Amygdala (tissue), 56 donors: ENCODE measurements around the gene NECAB2.

ENCODE experiments used
- DNase-seq, 56 donors: peaks; one replicate each; lab custom pipeline; 2025; lab: John Stamatoyannopoulos, UW

NECAB2 gene

GRCh38 chr16:83967838-83968305, at the start of gene NECAB2:
NECAB2 (plus strand) TSS chr16:83968244; CDS start chr16:83968649, 405 bp downstream.
- peak in 21 of 56 donors; percentile 9 to 66 (median 37) for DNase-seq

GRCh38 chr16:83920894-83921491, 47.1 kb upstream of the NECAB2 start:
- no peak for DNase-seq

DNA sequence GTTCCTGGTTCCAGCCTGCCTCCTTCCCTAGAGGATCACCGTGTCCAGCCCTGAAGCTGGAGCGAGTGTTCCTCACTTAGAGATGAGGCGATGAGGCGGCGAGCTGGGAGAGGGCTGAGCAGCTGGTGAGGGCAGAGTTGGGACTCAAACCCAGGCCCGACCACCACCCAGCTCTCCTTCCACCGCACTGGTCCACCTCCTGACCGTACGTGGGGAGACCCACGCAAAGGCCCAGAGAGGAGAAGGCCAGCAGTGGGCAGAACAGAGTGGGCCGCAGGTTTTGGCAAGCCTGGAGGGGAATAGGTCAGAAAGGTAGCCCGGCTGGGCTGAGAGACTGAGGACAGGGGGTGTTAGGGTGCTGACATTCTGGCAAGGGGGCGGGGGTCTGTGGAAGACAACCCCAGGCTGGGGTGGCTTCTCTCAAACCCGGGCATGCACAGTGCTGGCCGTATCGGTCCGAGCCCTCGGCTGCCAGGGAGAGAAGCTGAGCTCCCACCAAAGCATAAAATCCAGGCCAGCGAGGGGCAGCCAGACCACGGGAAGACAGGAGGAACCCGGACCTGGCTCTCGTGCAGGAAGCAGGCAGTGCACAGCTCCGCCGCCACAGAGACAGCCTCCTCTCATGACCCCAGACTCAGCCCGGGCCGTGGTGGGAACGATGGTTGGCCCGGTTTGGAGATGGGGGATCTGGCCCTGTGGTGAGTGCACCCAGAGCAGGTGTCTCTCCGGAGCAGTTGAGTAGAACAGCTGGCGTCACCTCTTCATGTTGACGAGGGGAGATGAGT, 44.3 kb upstream of the NECAB2 start:
- DNase-seq = no peak

GRCh38 chr16:83924686-83925085, 43.4 kb upstream of the NECAB2 start:
- DNase-seq = no peak

DNA sequence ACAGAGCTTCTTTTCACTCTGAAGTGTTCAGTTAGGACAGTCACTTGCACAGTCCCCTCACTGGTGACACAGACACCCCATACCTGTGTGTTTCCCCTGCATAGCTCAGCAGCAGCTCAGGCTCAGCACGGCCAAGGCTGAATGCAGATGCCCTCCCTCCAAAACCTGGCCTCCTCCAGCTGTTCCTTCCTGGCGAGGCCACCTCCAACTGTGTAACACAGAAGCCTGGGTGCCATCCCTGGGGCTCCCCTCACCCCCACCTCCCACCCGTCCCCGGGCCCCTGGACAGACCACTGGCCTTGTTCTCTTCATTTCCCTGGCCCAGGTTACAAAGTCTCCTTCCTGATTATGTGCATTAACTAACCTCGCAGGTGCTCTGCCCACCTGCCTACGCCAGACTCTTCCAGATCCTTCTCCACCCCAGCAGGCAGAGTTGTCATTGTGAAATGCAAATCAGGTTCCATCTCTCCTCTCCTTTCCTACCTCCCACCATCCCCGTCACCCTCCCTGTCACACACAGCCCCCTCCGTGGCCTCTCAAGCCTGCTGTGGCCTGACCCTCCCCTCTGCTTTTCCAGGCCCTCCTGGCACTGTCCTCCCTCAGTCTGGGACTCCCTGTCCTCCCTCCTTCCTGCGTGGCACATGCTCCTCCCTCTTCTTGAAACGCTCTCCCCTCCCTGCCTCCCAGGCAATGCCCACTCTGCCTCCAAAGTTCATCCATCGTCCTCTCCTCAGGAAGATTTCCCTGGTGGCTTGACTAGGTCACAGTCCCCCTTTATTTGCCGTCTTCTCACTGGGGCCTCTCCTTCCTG, 42.7 kb upstream of the NECAB2 start:
- DNase-seq = no peak

- DNase-seq = peak in 1 of 56 donors; percentile 7
These were observed 41.9 kb upstream of the NECAB2 start for GRCh38 chr16:83925957-83926725.

GRCh38 chr16:83926726-83927397, 41.2 kb upstream of the NECAB2 start:
- peak in 44 of 56 donors; percentile 4 to 79 (median 36) for DNase-seq

GRCh38 chr16:83928341-83929055, 39.5 kb upstream of the NECAB2 start:
- DNase-seq = no peak

DNA sequence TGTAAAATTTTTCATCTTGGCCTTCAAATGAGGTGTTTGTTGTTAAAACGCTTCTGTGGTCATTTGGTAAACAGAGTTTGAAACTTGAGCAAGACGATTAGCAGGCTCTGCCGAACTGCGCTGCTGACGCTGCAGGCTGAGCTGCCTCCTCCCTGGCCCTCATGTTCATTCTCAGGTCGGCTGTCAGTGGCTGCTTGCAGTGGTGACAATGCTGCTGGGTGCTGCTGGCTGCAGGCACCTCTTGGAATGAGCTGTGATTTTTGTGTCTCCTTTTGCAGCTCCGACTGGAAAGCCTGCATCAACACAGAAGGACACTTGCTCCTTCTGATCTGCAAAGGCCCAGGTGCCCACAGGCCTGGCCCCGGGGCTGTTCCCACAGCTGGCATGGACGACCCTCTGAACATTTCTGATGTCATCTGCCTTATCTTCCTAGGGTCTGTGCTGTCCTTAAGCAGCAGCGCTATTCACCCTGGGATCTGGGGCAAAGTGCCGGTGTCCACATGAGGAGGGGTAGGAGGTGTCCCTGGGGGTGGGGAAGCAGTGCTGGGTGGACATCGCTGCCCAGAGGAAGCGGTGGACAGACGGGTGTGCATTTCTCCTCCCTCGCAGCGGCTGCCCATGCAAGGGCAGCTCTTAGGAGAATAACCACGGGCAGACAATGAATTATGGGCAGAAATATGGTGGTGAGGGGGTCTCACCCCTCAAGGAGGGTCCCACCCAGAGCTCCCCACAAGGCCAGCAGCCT, 38.1 kb upstream of the NECAB2 start:
- no peak for DNase-seq

GRCh38 chr16:83930730-83931500, 37.1 kb upstream of the NECAB2 start:
- no peak for DNase-seq

DNA sequence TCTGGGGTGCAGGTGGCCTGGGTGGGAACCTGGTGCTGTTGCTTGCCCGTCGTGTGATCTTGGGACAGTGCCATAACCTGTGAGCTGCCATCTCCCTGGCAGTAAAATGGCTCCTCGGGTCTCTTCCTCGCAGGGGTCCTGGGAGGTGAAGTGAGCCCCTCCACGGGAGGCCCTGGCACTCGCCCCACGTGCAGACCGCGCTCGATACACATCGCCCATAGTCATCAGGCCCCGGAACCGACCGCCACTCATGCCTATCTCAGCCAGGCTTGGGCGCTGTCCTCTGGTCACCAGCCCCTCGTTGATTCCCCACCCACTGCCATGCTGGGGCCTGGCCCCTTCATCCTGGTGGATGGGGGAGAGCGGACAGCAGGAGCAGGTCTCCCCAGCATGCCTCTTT, 36.5 kb upstream of the NECAB2 start:
- no peak for DNase-seq

DNA sequence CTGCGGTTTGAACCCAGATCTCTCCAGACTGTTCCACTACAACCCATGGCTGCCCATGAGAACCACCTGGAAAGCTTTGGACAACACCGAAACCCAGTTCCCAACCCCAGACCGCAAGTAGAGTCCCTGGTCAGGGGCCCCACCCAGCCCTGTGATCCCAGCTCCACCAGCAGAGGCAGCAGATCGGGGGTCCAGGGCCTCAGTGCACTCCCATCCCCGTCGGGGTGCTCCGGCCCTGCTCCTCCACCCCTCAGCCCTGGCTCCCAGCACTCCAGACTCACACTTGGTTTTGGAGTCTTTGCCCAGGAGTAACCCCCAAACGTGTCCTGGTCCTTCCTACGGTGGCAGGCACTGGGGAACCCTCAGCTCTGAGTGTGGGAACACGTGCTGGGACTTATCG, 35.7 kb upstream of the NECAB2 start:
- DNase-seq = no peak

DNA sequence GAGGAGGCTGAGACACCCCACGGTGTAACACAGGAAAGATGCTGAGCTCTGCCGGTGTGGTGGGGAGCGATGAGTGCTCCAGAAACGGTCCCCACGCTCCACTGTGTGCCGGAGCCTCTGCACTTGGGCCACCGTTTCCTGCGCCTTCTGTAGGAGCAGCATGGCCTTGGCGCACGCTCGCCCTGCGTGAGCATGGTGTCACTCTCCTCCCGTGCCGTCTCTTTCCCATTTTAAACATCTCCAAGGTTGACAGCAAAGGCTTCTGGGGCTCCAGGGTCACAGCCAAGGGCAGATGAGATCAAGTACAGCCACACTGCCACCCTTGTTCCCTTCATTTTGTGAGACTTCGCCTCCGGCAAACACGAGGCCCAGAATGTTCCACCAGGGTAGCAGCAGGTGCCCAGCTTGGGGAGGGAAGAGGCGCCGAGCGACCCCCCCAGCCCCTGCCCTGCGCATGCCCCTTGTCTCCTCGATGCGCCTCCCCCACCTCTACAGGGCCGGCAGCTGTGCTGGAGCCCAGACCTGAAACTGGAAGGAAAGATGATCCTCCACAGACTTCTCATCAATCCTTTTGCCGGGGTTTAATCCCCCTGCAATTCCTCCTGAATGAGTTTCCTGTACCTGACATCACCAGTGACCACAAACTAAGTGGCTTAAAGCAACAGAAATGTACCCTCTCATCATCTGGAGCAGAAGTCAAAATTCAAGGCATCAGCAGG, 34.9 kb upstream of the NECAB2 start:
- no peak for DNase-seq

GRCh38 chr16:83933885-83934683, 34.0 kb upstream of the NECAB2 start:
- peak in 17 of 56 donors; percentile 9 to 53 (median 29) for DNase-seq

- DNase-seq = no peak
These were observed 33.4 kb upstream of the NECAB2 start for GRCh38 chr16:83934684-83934977.
